Pancreas (tissue), 10 donors: ENCODE measurements around the gene ANKRD63. TPM values are rescaled to one million over a fixed set of nuclear protein-coding genes. Genes with fewer than 3 reads are reported as not detected.
A peak's percentile ranks its signal among the peaks of the same experiment; 100 is the strongest.

Source experiments
- ATAC-seq, 4 donors: fragments of 200-7000 bp; cut with Tn5 transposase; one replicate each; pipeline versions ENCODE4 v1.8.0 to v1.9.1; 2020; ENCODE audit warnings: mild to moderate bottlenecking in 4 of 4, moderate library complexity in 4 of 4
- DNase-seq, 6 donors: peaks; one replicate each; pipeline ENCODE4 v3.0.0-alpha.2; 2020
- FAIRE-seq: peaks from 2 replicates; lab custom pipeline; 2012; peaks lifted over from hg19 to GRCh38; lab: Jason Lieb, UNC
- H3K27ac ChIP-seq, 4 donors: fragments of 200-600 bp; sonication (generic); 1 replicate in 3 of 4; 2 replicates in 1 of 4; pipeline versions ENCODE4 v1.5.0 to v1.8.0; 2020
- H3K27me3 ChIP-seq, 4 donors: fragments of 200-600 bp; one replicate each; pipeline ENCODE4 v1.8.0; 2021
- H3K36me3 ChIP-seq, 3 donors: fragments of 200-600 bp; sonication (generic) in 1 of 3; one replicate each; pipeline versions ENCODE4 v1.5.0 to v1.8.0; 2020 to 2021
- H3K4me1 ChIP-seq, 3 donors: fragments of 200-600 bp; one replicate each; pipeline ENCODE4 v1.8.0; 2021
- H3K4me3 ChIP-seq, 4 donors: fragments of 200-600 bp; sonication (generic) in 2 of 4; one replicate each; pipeline versions ENCODE4 v1.5.0 to v1.8.0; 2020 to 2021
- H3K9me3 ChIP-seq, 4 donors: fragments of 200-600 bp; one replicate each; pipeline ENCODE4 v1.8.0; 2021
- WGBS, 2 donors: extraction: QIAGEN DNeasy Blood & Tissue Kit; methylation state at CpG; one replicate each; pipeline ENCODE4 v1.1.7; 2013; 5-methylcytosine and 5-hydroxymethylcytosine counted together
- intact Hi-C, 3 donors: fragments of 100-400 bp; cut with DNase I; formaldehyde crosslinking; loops; one replicate each; pipeline versions ENCODE4 v1.11.1 to v1.14.2; 2022
- polyA plus RNA-seq, 2 donors: library from polyadenylated mRNA; stranded (reverse); fragments of 200-250 nt; gene quantifications; one replicate each; pipeline ENCODE4 v1.2.3, GENCODE V29; 2013
- total RNA-seq, 6 donors: library from RNA; stranded (reverse); fragmentation: NEBNext Ultra II Directional in 4 of 6; extraction: Animal tissue kit (Norgen Biotek cat#: 25700) in 4 of 6; gene quantifications; one replicate each; pipeline versions ENCODE4 v1.2.1 to v1.2.4, GENCODE V29; 2021 to 2023
- TF ChIP-seq, protein P1 (sequence below), 4 donors: fragments of 200-600 bp; sonication (generic) in 3 of 4; IDR thresholded peaks; one replicate each; pipeline versions ENCODE4 v1.5.0 to v1.8.0; 2021; ENCODE audit warnings: antibody characterized with exemption in 4 of 4
- donor health status: healthy with polysubstance abuse.
- donor health status: DM: no; HTN: no; CAD: no; lungs with moderate emphysema.
- donor health status: DM: no; HTN: no; CAD: no.
- donor health status: control.
- donor health status: control.
- donor health status: Bipolar disorder and iron deficiency.
- donor health status: DM: yes; HTN: yes; CAD: no.
- donor health status: DM: no; HTN: no; CAD: no.
- donor health status: DM: no; HTN: no; CAD: no.
- donor health status: DM: yes; HTN: yes; CAD: no.

The ANKRD63 gene
- total and polyA plus RNA-seq, 8 donors, result not detected

DNA sequence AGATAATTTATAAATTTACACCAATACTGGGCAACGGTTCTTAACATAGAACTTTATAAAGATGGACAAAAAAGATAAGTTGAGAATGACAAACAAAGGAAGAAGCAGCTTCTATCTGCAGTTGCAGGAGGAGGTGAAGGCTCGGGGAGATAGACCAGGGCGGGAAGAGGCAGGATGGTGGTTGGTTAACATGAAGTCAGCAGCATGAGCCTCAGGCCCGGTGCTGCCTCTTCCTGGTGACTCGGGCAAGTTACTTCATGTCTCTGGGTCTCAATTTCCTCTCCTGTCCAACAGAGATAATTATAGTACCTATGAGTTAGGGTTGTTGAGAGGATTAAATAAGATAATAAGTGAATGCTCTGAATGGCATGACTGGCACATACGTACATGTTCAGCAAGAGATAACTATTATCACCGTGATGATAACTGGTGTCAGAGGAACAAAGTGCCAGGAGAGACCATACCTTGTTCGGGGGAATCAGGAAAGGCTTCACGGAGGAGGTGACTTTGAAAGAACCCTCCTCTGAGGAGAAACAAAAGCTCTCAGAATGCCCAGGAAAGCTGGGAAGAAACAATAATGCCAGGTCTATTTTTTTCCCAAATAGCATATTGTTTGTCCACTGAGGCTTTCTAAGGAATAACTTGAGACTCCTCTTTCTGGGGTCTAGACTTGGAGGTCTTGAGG lies 39.6 kb downstream of the ANKRD63 start:
- no peaks in the 10 kb centered on the region for H3K4me1 ChIP-seq
- no peaks in the 10 kb centered on the region for H3K27me3 ChIP-seq
- FAIRE-seq (no peak), ATAC-seq (no peak), DNase-seq (no peak)
- no peak overlapping the region for H3K4me3 ChIP-seq
- TF ChIP-seq, protein P1, sequence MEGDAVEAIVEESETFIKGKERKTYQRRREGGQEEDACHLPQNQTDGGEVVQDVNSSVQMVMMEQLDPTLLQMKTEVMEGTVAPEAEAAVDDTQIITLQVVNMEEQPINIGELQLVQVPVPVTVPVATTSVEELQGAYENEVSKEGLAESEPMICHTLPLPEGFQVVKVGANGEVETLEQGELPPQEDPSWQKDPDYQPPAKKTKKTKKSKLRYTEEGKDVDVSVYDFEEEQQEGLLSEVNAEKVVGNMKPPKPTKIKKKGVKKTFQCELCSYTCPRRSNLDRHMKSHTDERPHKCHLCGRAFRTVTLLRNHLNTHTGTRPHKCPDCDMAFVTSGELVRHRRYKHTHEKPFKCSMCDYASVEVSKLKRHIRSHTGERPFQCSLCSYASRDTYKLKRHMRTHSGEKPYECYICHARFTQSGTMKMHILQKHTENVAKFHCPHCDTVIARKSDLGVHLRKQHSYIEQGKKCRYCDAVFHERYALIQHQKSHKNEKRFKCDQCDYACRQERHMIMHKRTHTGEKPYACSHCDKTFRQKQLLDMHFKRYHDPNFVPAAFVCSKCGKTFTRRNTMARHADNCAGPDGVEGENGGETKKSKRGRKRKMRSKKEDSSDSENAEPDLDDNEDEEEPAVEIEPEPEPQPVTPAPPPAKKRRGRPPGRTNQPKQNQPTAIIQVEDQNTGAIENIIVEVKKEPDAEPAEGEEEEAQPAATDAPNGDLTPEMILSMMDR (IDR thresholded peaks at IDR 0.05), result no peak
- no peaks in the 10 kb centered on the region for H3K9me3 ChIP-seq
- WGBS, 2 donors, result 83 to 86% methylated on average over 9 of the region's 9 CpGs
- no peaks in the 10 kb centered on the region for H3K36me3 ChIP-seq
- H3K27ac ChIP-seq, result no peak overlapping the region
- intact Hi-C loops, result no loop called here

DNA sequence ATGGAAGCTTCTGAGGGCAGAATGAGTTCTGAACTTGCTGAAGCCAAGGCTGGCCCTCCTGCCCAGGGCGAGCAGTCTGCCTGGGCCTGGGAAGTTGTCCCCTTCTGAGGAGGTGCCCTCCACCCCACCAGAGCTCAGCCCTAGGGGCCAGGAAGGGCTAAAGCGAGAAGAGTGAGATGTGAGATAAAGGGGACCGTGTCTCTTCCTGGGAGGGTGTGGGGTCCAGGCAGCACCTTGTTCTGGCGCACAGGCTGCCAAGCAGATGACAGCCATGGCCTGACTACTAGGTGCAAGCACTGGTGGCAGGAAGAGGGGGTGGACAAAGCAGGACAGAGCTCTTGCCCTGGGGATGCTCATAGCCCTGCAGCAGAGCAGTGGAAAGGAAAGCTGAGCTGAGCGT lies 40.3 kb downstream of the ANKRD63 start:
- FAIRE-seq (no peak), ATAC-seq (no peak), DNase-seq (peak in 1 of 6 donors; percentile 26)
- H3K27me3 ChIP-seq, result no peaks in the 10 kb centered on the region
- H3K27ac ChIP-seq, result no peak overlapping the region
- TF ChIP-seq, protein P1 (IDR thresholded peaks at IDR 0.05), result no peak
- intact Hi-C loops, result no loop called here
- no peaks in the 10 kb centered on the region for H3K36me3 ChIP-seq
- no peaks in the 10 kb centered on the region for H3K4me1 ChIP-seq
- 93 to 97% methylated on average over 5 of the region's 5 CpGs for WGBS, 2 donors
- H3K9me3 ChIP-seq, result no peaks in the 10 kb centered on the region
- no peak overlapping the region for H3K4me3 ChIP-seq

DNA sequence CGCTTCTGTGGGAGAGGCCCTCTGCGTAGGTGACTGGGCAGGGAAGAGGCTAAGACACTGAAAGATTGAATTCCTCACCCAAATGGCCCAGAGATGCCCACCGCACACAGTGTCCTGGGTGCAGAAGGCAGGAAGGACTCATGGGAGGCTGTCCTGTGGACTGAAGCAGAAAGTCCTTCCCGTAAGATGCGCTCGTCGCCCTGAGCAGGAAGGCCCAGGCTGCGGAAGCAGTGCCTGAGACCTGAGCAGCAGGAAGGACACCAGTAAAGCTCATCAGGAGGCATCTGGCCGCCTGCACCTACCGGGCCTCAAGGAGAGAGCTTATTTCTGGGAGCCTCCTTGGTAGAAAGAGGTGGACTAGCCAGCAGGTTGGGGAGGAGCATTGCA lies 40.7 kb downstream of the ANKRD63 start:
- Histone ChIP-seq H3K27me3 (no peaks in the 10 kb centered on the region), H3K9me3 (no peaks in the 10 kb centered on the region), H3K4me1 (no peaks in the 10 kb centered on the region), H3K27ac (no peak overlapping the region), H3K36me3 (no peaks in the 10 kb centered on the region), H3K4me3 (no peak overlapping the region)
- TF ChIP-seq, protein P1 (IDR thresholded peaks at IDR 0.05), result no peak
- no peak for ATAC-seq
- 92 to 95% methylated on average over 10 of the region's 10 CpGs for WGBS, 2 donors
- intact Hi-C loops, result no loop called here
- no peak for FAIRE-seq
- DNase-seq, result no peak

DNA sequence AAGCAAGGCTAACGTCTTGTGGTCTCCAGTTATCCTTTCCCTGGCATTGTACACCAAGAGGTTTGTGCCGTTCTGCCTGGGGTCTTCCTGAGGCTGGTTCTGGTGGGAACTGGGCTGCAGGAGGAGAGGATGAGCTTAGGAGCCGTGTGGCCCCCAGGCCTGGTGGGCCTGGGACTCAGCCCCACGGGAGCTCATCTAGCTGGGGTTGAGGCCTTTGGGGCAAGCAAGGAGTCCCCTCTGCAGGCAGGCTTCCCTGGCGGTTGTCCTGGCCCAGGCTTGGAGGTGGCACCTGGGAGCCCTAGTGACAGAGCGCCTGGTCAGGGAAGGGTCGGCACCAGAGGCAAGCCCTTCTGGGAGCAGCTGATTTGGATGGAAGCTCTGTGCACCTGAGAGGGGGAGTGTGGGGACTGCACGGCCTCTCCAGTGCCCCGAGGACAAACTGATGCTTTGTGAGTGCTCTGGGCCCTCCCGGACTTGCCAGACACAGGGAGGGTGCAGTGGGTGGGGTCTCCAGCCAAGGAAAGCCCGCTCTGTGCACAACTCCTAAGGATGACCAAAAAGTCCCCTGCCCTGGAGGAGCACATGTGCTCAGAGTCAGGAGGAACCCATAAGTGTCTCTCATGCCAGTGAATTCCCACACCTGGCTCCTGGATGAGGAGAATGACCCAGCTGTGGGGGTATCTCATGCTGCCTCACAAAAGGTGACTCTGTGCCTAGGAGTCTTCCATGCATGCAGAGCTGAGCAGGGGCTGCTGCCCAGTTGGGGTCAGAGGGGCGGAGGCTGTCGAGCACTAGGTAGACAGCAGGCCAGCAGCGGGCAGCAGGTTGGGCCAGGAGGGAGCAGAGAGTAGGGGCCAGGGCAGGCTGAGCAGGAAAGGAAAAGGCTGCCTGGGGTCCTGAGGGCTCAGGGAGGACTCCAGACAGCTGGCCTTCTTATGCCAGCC lies 41.3 kb downstream of the ANKRD63 start:
- no peaks in the 10 kb centered on the region for H3K4me1 ChIP-seq
- WGBS, 2 donors, result 83 to 84% methylated on average over 14 of the region's 14 CpGs
- no peak overlapping the region for H3K27ac ChIP-seq
- H3K36me3 ChIP-seq, result no peaks in the 10 kb centered on the region
- intact Hi-C loops, result no loop called here
- DNase-seq (peak in 2 of 6 donors; percentile 21 to 64), ATAC-seq (no peak), FAIRE-seq (no peak)
- no peaks in the 10 kb centered on the region for H3K9me3 ChIP-seq
- no peak overlapping the region for H3K4me3 ChIP-seq
- TF ChIP-seq, protein P1 (IDR thresholded peaks at IDR 0.05), result no peak
- H3K27me3 ChIP-seq, result no peaks in the 10 kb centered on the region
